ENCODE measurements around the gene MEIS1. TPM values are rescaled to one million over a fixed set of nuclear protein-coding genes. Genes with fewer than 3 reads are reported as not detected.

Gene MEIS1
- total RNA-seq, 2 donors from 2014 or later, result 1.8 to 2.3 TPM

GRCh38 chr2:66560683-66561082, 125.8 kb downstream of the MEIS1 start:
- no peak for TF ChIP-seq CTCF (conservative IDR thresholded peaks at IDR 0.05)
- Histone ChIP-seq H3K27me3 (ENCODE audit: control insufficient read depth, insufficient read depth, low read length, poor library complexity, severe bottlenecking) (no peaks in the 10 kb centered on the region), H3K27ac (ENCODE audit: low read depth, low read length) (no peak overlapping the region)

GRCh38 chr2:66561645-66562303, 126.8 kb downstream of the MEIS1 start:
- Histone ChIP-seq H3K27me3 (ENCODE audit: control insufficient read depth, insufficient read depth, low read length, poor library complexity, severe bottlenecking) (no peaks in the 10 kb centered on the region), H3K4me1 (ENCODE audit: control insufficient read depth, insufficient read depth, low read length) (peaks cover 3% of the 10 kb centered on the region), H3K9ac (ENCODE audit: extremely low read depth, low read length, poor library complexity, severe bottlenecking) (no peak overlapping the region), H3K4me3 (ENCODE audit: low read length) (peak overlapping the region; percentile 33), H3K36me3 (ENCODE audit: control insufficient read depth, insufficient read depth, low read length) (no peaks in the 10 kb centered on the region), H3K27ac (ENCODE audit: low read depth, low read length) (no peak overlapping the region), H3K9me3 (ENCODE audit: control insufficient read depth, low read length) (no peaks in the 10 kb centered on the region)
- Mint-ChIP-seq H3K27me3 (ENCODE audit: insufficient read depth) (peaks cover 1% of the 10 kb centered on the region), H3K4me1 (peaks cover 21% of the 10 kb centered on the region), H3K9me3 (no peaks in the 10 kb centered on the region), H3K27ac (peak overlapping the region; percentile 83), H3K36me3 (ENCODE audit: low read depth) (no peaks in the 10 kb centered on the region), H3K4me3 (peak overlapping the region; percentile 9)
- WGBS, 2 experiments (ENCODE audit: insufficient coverage in 1 of 2, insufficient read length in 1 of 2), result 28 to 36% methylated on average over 3 of the region's 3 CpGs
- no peak for TF ChIP-seq CTCF (conservative IDR thresholded peaks at IDR 0.05)
- DNase-seq, result peak; percentile 83

More at GRCh38 chr2:66560683-66561082, 125.8 kb downstream of the MEIS1 start:
- Histone ChIP-seq H3K9ac (ENCODE audit: extremely low read depth, low read length, poor library complexity, severe bottlenecking) (no peak overlapping the region), H3K9me3 (ENCODE audit: control insufficient read depth, low read length) (no peaks in the 10 kb centered on the region), H3K4me3 (ENCODE audit: low read length) (no peak overlapping the region), H3K36me3 (ENCODE audit: control insufficient read depth, insufficient read depth, low read length) (no peaks in the 10 kb centered on the region), H3K4me1 (ENCODE audit: control insufficient read depth, insufficient read depth, low read length) (peaks cover 3% of the 10 kb centered on the region)
- Mint-ChIP-seq H3K9me3 (no peaks in the 10 kb centered on the region), H3K27ac (no peak overlapping the region), H3K27me3 (ENCODE audit: insufficient read depth) (peaks cover 1% of the 10 kb centered on the region), H3K4me1 (peaks cover 23% of the 10 kb centered on the region), H3K4me3 (no peak overlapping the region), H3K36me3 (ENCODE audit: low read depth) (no peaks in the 10 kb centered on the region)
- 100% methylated on average over 2 of the region's 2 CpGs; no CpG with 5 or more reads in 1 of the 2 experiments for WGBS, 2 experiments (ENCODE audit: insufficient coverage in 1 of 2, insufficient read length in 1 of 2)
- no peak for DNase-seq

GRCh38 chr2:66562304-66562685, 127.4 kb downstream of the MEIS1 start:
- 82% methylated on average over 1 of the region's 1 CpG; no CpG with 5 or more reads in 1 of the 2 experiments for WGBS, 2 experiments (ENCODE audit: insufficient coverage in 1 of 2, insufficient read length in 1 of 2)
- TF ChIP-seq CTCF (conservative IDR thresholded peaks at IDR 0.05), result no peak
- Mint-ChIP-seq H3K27me3 (ENCODE audit: insufficient read depth) (peaks cover 1% of the 10 kb centered on the region), H3K9me3 (no peaks in the 10 kb centered on the region), H3K4me1 (peaks cover 21% of the 10 kb centered on the region), H3K36me3 (ENCODE audit: low read depth) (no peaks in the 10 kb centered on the region), H3K27ac (peak overlapping the region; percentile 59), H3K4me3 (peak overlapping the region; percentile 9)
- no peak for DNase-seq
- H3K9ac ChIP-seq (ENCODE audit: extremely low read depth, low read length, poor library complexity, severe bottlenecking), result no peak overlapping the region
- H3K27me3 ChIP-seq (ENCODE audit: control insufficient read depth, insufficient read depth, low read length, poor library complexity, severe bottlenecking), result no peaks in the 10 kb centered on the region
- no peak overlapping the region for H3K27ac ChIP-seq (ENCODE audit: low read depth, low read length)
- H3K4me3 ChIP-seq (ENCODE audit: low read length), result peak overlapping the region; percentile 33
- peaks cover 3% of the 10 kb centered on the region for H3K4me1 ChIP-seq (ENCODE audit: control insufficient read depth, insufficient read depth, low read length)
- H3K36me3 ChIP-seq (ENCODE audit: control insufficient read depth, insufficient read depth, low read length), result no peaks in the 10 kb centered on the region
- H3K9me3 ChIP-seq (ENCODE audit: control insufficient read depth, low read length), result no peaks in the 10 kb centered on the region

All from endodermal cell (in vitro differentiated cells).